Epithelial cell of proximal tubule (primary cell): Measurements from ENCODE around the gene C10orf105. TPM values are rescaled to one million over a fixed set of nuclear protein-coding genes. Genes with fewer than 3 reads are reported as not detected.

Source experiments
- DNase-seq: peaks from one replicate; pipeline ENCODE4 v3.0.0-alpha.2; 2011; ENCODE audit warnings: low read depth
- H3K4me3 ChIP-seq: 2 replicates; pipeline ENCODE4 v1.5.1; 2011; ENCODE audit warnings: low read depth, mild to moderate bottlenecking, low read length
- CTCF ChIP-seq: conservative IDR thresholded peaks from 2 replicates; pipeline ENCODE4 v1.5.1; 2012; ENCODE audit warnings: low read depth, mild to moderate bottlenecking, low read length
- total RNA-seq: library from RNA; depleted of rRNA; stranded (reverse); fragments of >200 nt; gene quantifications from 2 replicates; pipeline ENCODE4 v1.2.3, GENCODE V29; 2015

C10orf105 gene
- total RNA-seq, 1 donor from 2014 or later = not detected

DNA sequence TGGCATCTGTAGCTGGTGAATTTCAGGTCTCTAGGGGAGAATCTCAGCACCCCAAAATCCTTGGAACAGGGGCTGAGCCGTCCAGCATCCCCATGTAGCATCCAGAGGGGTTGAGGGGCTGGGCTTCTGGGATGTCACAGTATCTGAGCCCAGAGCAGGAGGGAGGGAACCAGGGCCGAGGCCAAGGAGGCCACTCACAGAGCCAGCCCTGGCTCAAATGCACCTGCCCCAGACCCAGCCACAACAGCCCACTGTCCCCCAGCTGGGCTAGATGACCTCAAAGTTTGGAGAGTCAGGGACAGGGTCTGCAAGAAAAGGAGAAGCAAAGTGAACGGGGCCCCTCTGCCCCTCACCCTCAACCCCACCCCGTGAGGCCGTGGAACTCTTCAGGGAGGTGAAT lies 31.4 kb upstream of the C10orf105 start:
- TF ChIP-seq CTCF = no peak
- H3K4me3 ChIP-seq = no peak overlapping the region
- DNase-seq = no peak

- no peak overlapping the region for H3K4me3 ChIP-seq
- TF ChIP-seq CTCF = no peak
- no peak for DNase-seq
Observed at GRCh38 chr10:71750124-71750841, 30.7 kb upstream of the C10orf105 start.

DNA sequence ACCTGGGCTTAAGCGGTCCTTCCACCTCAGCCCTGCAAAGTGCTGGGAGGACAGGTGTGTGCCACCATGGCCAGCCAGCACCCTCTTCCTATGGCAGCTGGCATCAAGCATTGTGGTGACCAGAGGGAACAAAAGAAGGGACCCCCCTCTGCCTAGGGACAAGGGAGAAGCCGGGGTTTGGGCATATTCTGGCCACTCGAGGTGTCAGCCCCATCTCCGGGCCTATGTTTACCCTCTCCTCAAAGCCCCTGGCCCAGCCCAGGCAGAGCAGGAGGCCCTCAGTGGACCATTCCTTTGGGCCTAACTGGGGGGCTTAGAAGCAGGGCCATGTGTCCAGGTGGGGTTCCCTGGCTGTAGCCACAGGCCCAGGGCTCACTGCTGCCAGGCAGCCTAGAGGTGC lies 29.8 kb upstream of the C10orf105 start:
- DNase-seq = no peak
- no peak overlapping the region for H3K4me3 ChIP-seq
- TF ChIP-seq CTCF = no peak

GRCh38 chr10:71748671-71749191 lies 29.2 kb upstream of the C10orf105 start:
- H3K4me3 ChIP-seq = no peak overlapping the region
- DNase-seq = no peak
- TF ChIP-seq CTCF = no peak

DNA sequence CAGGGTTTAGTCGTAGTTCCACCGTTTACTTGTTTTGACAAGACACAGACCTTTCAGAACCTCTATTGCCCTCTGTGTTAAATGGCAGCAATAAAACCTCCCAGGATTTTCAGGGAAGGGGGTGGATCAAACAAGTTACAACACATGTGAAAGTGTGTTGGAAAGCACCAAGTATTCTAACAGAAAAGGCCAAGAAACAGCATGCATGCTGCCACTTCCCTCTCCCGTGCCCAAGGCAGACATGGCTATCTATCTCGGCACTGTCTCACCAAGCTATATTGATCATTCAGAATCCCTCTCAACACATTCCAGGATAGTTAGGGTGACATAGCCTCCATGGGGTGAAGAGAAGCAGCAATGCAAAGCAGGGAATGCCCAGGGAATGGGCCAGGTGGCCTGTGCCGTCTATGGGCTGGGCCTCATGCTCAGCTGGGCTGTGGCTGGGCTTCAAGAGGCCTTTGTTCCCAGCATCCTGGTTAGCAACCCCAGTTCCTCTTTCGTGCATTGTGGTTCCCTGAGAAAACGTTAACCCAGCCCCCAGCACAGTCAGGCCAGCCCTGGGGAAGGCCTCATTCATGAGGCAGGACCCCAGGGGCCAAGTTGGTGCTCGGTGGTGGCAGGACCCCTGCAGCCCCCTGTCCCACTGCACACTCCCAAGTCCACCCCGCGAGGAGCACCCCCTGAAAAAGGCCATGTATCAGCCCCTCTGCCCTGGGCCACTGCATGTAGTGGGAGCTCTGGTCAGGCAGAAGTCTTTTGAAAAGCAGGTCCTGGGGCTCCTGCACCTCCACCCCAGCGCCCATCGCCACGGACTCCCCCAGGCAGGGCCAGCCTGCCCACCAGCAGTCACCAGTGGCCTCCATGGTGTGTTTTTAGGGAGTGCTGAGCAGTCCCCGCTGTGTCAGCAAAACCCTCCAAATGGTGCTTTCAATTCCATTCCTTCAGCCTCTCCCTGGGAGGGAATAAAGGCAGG lies 28.3 kb upstream of the C10orf105 start:
- TF ChIP-seq CTCF = no peak
- DNase-seq = no peak

GRCh38 chr10:71747039-71747531 lies 27.5 kb upstream of the C10orf105 start:
- no peak overlapping the region for H3K4me3 ChIP-seq
- TF ChIP-seq CTCF = no peak
- DNase-seq = no peak

More for the DNA sequence above, 28.3 kb upstream of the C10orf105 start:
- no peak overlapping the region for H3K4me3 ChIP-seq
